Measurements from ENCODE around the gene CEP72. TPM values are rescaled to one million over a fixed set of nuclear protein-coding genes. Genes with fewer than 3 reads are reported as not detected.
"Not testable (repeated sequence)": the region's sequence is repeated elsewhere in the genome, so short reads cannot be mapped to it uniquely, and the experiment has no call there.

The CEP72 gene
- total RNA-seq, 2 experiments from 2014 or later: 28.2 to 31.6 TPM

GRCh38 chr5:573206-573605 lies 38.9 kb upstream of the CEP72 start:
- no peak for DNase-seq
- H3K4me1 Mint-ChIP-seq: no peaks in the 10 kb centered on the region
- no peak overlapping the region for H3K4me3 Mint-ChIP-seq
- peaks cover 13% of the 10 kb centered on the region for H3K27me3 Mint-ChIP-seq
- POLR2A ChIA-PET: no interaction called here
- H3K9me3 Mint-ChIP-seq: peaks cover 9% of the 10 kb centered on the region
- no peak overlapping the region for H3K27ac Mint-ChIP-seq
- CTCF ChIA-PET: no interaction called here
- H3K36me3 Mint-ChIP-seq (ENCODE audit: low read depth): no peaks in the 10 kb centered on the region

DNA sequence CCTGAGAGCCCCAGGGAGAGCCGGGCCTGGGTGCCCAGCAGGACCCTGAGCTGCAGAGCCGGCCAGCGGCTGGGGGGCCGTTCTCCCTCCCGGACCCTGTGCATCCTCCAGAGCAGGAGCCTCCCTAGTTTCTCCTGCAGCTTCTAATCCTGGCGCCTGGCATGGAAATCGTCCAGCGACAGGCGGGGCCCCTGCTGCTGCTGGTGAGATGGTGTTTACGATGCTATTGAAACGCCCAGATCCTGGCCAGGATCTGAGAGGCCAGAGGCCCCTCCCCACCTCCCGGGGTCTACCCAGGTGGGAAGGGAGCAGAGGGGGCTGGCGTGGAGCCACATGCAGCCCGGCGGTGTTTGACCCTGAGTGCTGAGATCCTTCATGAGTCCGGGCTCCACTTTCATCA lies 38.2 kb upstream of the CEP72 start:
- DNase-seq: no peak
- CTCF ChIA-PET: no interaction called here
- H3K27me3 Mint-ChIP-seq: peaks cover 16% of the 10 kb centered on the region
- no peaks in the 10 kb centered on the region for H3K4me1 Mint-ChIP-seq
- H3K4me3 Mint-ChIP-seq: no peak overlapping the region
- H3K9me3 Mint-ChIP-seq: peaks cover 9% of the 10 kb centered on the region
- POLR2A ChIA-PET: no interaction called here
- H3K36me3 Mint-ChIP-seq (ENCODE audit: low read depth): no peaks in the 10 kb centered on the region
- H3K27ac Mint-ChIP-seq: no peak overlapping the region

- Mint-ChIP-seq H3K27ac (no peak overlapping the region), H3K27me3 (peaks cover 21% of the 10 kb centered on the region), H3K36me3 (ENCODE audit: low read depth) (no peaks in the 10 kb centered on the region), H3K4me1 (no peaks in the 10 kb centered on the region), H3K4me3 (no peak overlapping the region), H3K9me3 (peaks cover 9% of the 10 kb centered on the region)
- DNase-seq: no peak
- ChIA-PET POLR2A (no interaction called here), CTCF (no interaction called here)
Measured at GRCh38 chr5:574906-575305, 37.2 kb upstream of the CEP72 start.

- no peaks in the 10 kb centered on the region for H3K4me1 Mint-ChIP-seq
- no peak overlapping the region for H3K27ac Mint-ChIP-seq
- no peaks in the 10 kb centered on the region for H3K36me3 Mint-ChIP-seq (ENCODE audit: low read depth)
- no peak for DNase-seq
- CTCF ChIA-PET: no interaction called here
- POLR2A ChIA-PET: no interaction called here
- H3K4me3 Mint-ChIP-seq: no peak overlapping the region
- peaks cover 9% of the 10 kb centered on the region for H3K9me3 Mint-ChIP-seq
- peaks cover 25% of the 10 kb centered on the region for H3K27me3 Mint-ChIP-seq
Measured at GRCh38 chr5:575636-576035, 36.5 kb upstream of the CEP72 start.

DNA sequence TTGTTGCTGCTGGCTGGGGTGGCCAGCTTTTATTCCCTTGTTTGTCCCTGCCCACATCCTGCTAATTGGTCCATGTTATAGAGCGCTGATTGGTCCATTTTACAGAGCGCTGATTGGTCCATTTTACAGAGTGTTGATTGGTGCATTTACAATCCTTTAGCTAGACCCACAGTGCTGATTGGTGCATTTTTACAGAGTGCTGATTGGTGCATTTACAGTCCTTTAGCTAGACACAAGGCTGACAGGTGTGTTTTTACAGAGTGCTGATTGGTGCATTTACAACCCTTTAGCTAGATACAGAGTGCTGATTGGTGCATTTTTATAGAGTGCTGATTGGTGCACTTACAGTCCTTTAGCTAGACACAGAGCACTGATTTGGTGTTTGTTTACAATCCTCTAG lies 34.9 kb upstream of the CEP72 start:
- CTCF ChIA-PET: interaction anchor here (1.7 kb wide), 1 partner anchor 74 kb away, joined by 3 read pairs; no protein-coding TSS in a partner anchor
- peaks cover 25% of the 10 kb centered on the region for H3K27me3 Mint-ChIP-seq
- H3K4me3 Mint-ChIP-seq; DNase-seq; H3K4me1 Mint-ChIP-seq; H3K36me3 Mint-ChIP-seq (ENCODE audit: low read depth); H3K9me3 Mint-ChIP-seq; POLR2A ChIA-PET; H3K27ac Mint-ChIP-seq: not testable (repeated sequence)

- Mint-ChIP-seq H3K4me1 (no peaks in the 10 kb centered on the region), H3K9me3 (peaks cover 9% of the 10 kb centered on the region), H3K36me3 (ENCODE audit: low read depth) (no peaks in the 10 kb centered on the region), H3K4me3 (no peak overlapping the region), H3K27me3 (peaks cover 25% of the 10 kb centered on the region), H3K27ac (no peak overlapping the region)
- ChIA-PET CTCF (interaction anchor here (1.7 kb wide), 1 partner anchor 75 kb away, joined by 3 read pairs; no protein-coding TSS in a partner anchor), POLR2A (no interaction called here)
- no peak for DNase-seq
Measured at GRCh38 chr5:577800-578199, 34.3 kb upstream of the CEP72 start.

DNA sequence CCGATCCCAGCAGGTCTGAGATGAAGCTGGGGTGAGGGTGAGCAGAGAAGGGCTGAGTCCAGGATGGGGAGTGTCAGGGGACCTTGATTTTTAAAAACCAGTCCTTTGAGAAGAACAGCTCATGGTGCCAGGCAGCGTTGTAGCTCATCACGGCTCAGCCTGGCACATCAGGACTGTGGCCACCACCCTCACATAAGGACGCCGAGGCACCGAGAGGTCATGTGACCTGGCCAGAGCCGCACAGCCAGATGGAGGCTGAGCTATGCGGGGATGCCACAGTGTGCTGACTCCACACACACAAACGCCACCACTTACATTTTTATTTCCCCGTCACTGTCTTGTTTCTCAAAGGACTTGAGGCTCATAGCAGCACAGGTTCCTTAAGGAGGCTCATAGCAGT lies 32.9 kb upstream of the CEP72 start:
- Mint-ChIP-seq H3K36me3 (ENCODE audit: low read depth) (no peaks in the 10 kb centered on the region), H3K27ac (no peak overlapping the region), H3K4me1 (no peaks in the 10 kb centered on the region), H3K9me3 (peaks cover 9% of the 10 kb centered on the region), H3K27me3 (peaks cover 25% of the 10 kb centered on the region), H3K4me3 (no peak overlapping the region)
- POLR2A ChIA-PET: no interaction called here
- no peak for DNase-seq
- CTCF ChIA-PET: no interaction called here

- CTCF ChIA-PET: no interaction called here
Measured at GRCh38 chr5:579746-580366, 32.3 kb upstream of the CEP72 start.

DNA sequence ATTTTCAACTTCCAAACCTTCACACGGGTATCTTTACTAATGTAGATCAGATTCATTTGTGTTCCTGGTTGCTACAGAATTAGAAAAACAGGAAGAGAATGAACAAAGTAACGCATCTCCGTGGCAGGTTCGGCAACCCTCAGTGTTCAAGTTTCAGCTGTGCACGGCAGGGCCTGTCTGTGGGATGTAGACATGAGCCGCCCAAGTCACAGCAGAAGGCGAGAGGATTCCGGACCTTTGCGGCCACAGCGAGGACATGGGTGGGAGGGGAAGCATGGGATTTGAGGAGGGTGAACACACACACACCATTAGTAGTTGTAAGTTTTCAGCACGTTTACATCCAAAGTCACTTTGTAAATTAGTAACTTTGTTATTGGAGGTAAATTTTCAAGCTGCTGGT lies 31.7 kb upstream of the CEP72 start:
- ChIA-PET CTCF (no interaction called here), POLR2A (no interaction called here)
- no peaks in the 10 kb centered on the region for H3K4me1 Mint-ChIP-seq
- H3K4me3 Mint-ChIP-seq: no peak overlapping the region
- H3K27ac Mint-ChIP-seq: no peak overlapping the region
- H3K27me3 Mint-ChIP-seq: peaks cover 25% of the 10 kb centered on the region
- H3K36me3 Mint-ChIP-seq (ENCODE audit: low read depth): no peaks in the 10 kb centered on the region
- no peak for DNase-seq
- peaks cover 9% of the 10 kb centered on the region for H3K9me3 Mint-ChIP-seq

More at GRCh38 chr5:579746-580366, 32.3 kb upstream of the CEP72 start:
- Mint-ChIP-seq H3K27me3 (peaks cover 25% of the 10 kb centered on the region), H3K9me3 (peaks cover 9% of the 10 kb centered on the region), H3K4me3 (no peak overlapping the region), H3K4me1 (no peaks in the 10 kb centered on the region), H3K27ac (no peak overlapping the region), H3K36me3 (ENCODE audit: low read depth) (no peaks in the 10 kb centered on the region)
- POLR2A ChIA-PET: no interaction called here
- DNase-seq: no peak

DNA sequence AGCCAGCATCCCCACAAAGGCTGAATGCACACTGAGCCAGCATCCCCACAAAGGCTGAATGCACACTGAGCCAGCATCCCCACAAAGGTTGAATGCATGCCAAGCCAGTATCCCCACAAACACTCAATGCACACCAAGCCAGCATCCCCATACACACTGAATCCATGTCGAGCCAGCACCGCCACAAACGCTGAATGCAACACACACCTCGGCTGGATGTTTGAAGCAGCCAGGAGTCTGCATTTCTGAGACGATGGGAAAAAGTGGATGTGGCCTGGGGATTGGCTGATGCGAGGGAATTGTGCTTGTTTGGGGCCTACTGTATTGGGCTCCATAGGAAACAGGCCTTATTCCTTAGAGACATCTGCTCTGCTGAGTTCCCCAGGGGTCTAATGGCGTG lies 30.9 kb upstream of the CEP72 start:
- Mint-ChIP-seq H3K4me1 (no peaks in the 10 kb centered on the region), H3K36me3 (ENCODE audit: low read depth) (no peaks in the 10 kb centered on the region), H3K4me3 (no peak overlapping the region), H3K9me3 (peaks cover 5% of the 10 kb centered on the region), H3K27ac (no peak overlapping the region), H3K27me3 (peaks cover 21% of the 10 kb centered on the region)
- ChIA-PET POLR2A (no interaction called here), CTCF (no interaction called here)
- DNase-seq: no peak

- POLR2A ChIA-PET: no interaction called here
- CTCF ChIA-PET: no interaction called here
- Mint-ChIP-seq H3K27ac (no peak overlapping the region), H3K4me3 (no peak overlapping the region), H3K27me3 (peaks cover 16% of the 10 kb centered on the region), H3K9me3 (peaks cover 2% of the 10 kb centered on the region), H3K4me1 (no peaks in the 10 kb centered on the region), H3K36me3 (ENCODE audit: low read depth) (no peaks in the 10 kb centered on the region)
- no peak for DNase-seq
Measured at GRCh38 chr5:581941-582340, 30.2 kb upstream of the CEP72 start.

DNA sequence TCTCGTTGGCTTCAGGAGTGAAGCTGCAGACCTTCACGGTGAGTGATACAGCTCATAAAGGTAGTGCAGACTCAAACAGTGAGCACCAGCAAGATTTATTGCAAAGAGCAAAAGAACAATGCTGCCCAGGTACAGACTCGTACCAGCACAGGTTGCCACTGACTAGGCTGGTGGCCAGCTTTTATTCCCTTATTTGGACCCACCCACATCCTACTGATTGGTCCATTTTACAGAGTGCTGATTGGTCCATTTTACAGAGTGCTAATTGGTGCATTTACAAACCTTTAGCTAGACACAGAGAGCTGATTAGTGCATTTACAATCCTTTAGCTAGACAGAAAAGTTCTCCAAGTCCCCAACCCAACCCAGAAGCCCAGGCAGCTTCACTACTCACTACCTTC lies 29.7 kb upstream of the CEP72 start:
- H3K36me3 Mint-ChIP-seq (ENCODE audit: low read depth); H3K4me1 Mint-ChIP-seq; H3K27ac Mint-ChIP-seq; POLR2A ChIA-PET; H3K4me3 Mint-ChIP-seq; H3K9me3 Mint-ChIP-seq; CTCF ChIA-PET; DNase-seq: not testable (repeated sequence)
- H3K27me3 Mint-ChIP-seq: peaks cover 15% of the 10 kb centered on the region

DNA sequence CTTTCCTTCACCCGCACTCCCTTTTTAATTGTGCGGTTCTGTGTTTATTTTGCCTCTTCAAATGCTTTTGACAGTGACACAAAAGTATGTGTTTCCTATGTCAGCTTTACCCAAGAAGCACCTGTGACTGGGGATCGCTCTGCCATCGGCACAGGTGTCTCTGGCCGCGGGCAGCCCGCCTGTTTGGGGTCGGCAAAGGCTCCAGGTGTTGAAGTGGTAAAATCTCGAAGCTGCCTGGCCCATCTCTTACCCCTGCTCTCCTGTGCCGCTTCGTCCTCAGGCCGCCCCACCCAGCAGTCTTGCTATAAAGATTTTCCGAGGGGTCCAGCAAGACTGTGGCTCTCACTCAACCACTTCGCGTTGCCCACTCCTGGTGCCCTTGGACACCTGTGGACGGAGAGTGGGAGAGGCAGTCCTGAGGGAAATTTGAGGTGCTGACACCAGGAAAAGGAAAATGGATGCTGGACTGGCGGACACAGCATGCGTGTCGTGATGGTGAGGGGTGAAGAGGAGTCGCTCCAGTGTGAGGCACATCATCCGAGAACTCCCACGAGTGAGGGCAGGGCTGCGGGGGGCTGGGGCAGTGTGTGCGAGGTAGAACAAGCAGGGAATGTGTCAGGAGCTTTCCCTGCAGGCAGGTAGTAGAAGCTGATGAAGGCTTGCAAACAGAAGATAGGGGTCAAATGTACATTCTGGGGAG lies 29.1 kb upstream of the CEP72 start:
- Mint-ChIP-seq H3K9me3 (peaks cover under 1% of the 10 kb centered on the region), H3K4me1 (no peaks in the 10 kb centered on the region), H3K27me3 (peaks cover 14% of the 10 kb centered on the region), H3K36me3 (ENCODE audit: low read depth) (no peaks in the 10 kb centered on the region), H3K27ac (no peak overlapping the region), H3K4me3 (no peak overlapping the region)
- ChIA-PET POLR2A (no interaction called here), CTCF (no interaction called here)
- no peak for DNase-seq

- Mint-ChIP-seq H3K9me3 (no peaks in the 10 kb centered on the region), H3K36me3 (ENCODE audit: low read depth) (no peaks in the 10 kb centered on the region), H3K4me1 (no peaks in the 10 kb centered on the region), H3K27me3 (peaks cover 10% of the 10 kb centered on the region), H3K27ac (no peak overlapping the region), H3K4me3 (no peak overlapping the region)
- DNase-seq: no peak
- CTCF ChIA-PET: no interaction called here
- POLR2A ChIA-PET: no interaction called here
Measured at GRCh38 chr5:583645-584044, 28.5 kb upstream of the CEP72 start.
